ENCODE data around the gene OR5K2.

GRCh38 chr3:98513091-98513511, 15.6 kb downstream of the OR5K2 start:
- TF ChIP-seq JUND (IDR thresholded peaks at IDR 0.05) (no peak), POLR2AphosphoS5 (IDR thresholded peaks at IDR 0.05; ENCODE audit: low read depth, low read length) (no peak), CHD2 (IDR thresholded peaks at IDR 0.05; ENCODE audit: low read length, partially characterized antibody) (no peak)

All from SK-N-SH (cell line).